Gastrocnemius medialis (tissue), 4 donors: ENCODE data around the gene CSF2RB.

Experiments used
- CTCF ChIP-seq, 5 experiments: fragments of 450-650 bp in 3 of 5; fragments of 200-600 bp in 2 of 5; sonication (generic) in 2 of 5; IDR thresholded peaks in 4 of 5; conservative IDR thresholded peaks in 1 of 5; 1 replicate in 4 of 5; 2 replicates in 1 of 5; pipeline ENCODE4 v1.5.1; 2016 to 2019; ENCODE audit warnings: antibody characterized with exemption in 5 of 5, mild to moderate bottlenecking in 3 of 5, moderate library complexity in 3 of 5
- POLR2A ChIP-seq, 2 donors: fragments of 450-650 bp; IDR thresholded peaks; one replicate each; pipeline ENCODE4 v1.6.1; 2017; ENCODE audit warnings: antibody characterized with exemption in 2 of 2, mild to moderate bottlenecking in 2 of 2, moderate library complexity in 2 of 2

GRCh38 chr22:36901411-36902142 is 11.9 kb upstream of the CSF2RB start:
- TF ChIP-seq CTCF (IDR thresholded peaks at IDR 0.05 in 4 of 5, conservative IDR thresholded peaks at IDR 0.05 in 1 of 5): no peak
- no peak for TF ChIP-seq POLR2A (IDR thresholded peaks at IDR 0.05)
